ENCODE data around the gene TGM3.
A peak's percentile ranks its signal among the peaks of the same experiment; 100 is the strongest.

TGM3 gene

DNA sequence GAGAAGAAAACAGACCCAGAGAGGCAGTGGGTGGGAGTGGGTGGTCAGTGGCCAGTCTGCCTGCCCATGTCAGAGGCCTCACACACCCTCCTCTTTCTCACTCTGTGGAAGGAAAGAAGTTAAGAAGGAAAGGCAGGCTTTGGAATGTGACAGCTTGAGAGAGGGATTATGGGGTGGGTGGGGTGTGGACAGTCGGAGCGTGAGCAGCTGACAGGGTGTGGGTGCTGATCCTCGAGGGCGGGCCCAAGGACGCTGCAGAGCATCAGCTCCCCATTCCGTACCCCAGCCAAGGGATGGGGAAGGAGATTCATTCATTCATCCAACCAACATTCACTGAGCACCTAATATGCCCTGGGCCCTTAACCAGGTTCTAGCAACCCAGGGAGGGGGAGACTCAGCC lies 89.7 kb downstream of the TGM3 start:
- DNase-seq = no peak

DNA sequence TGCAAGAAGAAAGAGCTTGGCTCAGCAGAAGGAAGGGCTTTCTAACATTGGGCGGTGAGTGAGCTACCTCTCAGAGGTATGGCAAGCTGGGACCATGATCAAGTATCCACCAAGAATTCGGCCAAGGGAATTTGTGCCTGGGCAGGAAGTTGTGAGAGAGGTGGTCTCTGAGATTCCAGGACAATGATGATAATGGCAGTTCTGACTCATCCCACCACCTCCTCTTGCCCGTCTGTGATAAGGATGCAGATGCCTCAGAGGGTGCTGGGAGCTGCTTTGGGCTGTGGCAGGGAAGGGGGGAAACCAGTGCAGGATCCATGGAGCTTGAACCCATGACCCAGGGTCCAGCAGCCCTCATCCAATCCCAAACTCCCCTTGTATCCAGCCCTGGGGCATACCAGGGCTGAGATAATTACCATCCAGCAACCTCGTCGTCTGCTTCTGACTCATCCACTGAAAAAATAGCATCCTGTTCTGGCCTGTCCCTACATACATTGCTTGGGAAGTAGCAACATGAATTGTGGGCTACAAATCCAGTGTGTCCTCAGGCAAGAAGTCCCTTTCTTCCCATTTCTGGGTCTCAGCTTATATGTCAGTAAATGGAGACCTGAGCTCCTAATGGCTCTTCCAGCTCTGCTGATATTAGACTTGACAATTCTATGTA lies 90.8 kb downstream of the TGM3 start:
- peak; percentile 33 for DNase-seq

GRCh38 chr20:2387180-2387577 lies 91.4 kb downstream of the TGM3 start:
- DNase-seq = peak; percentile 72

- no peak for DNase-seq
Measured at GRCh38 chr20:2387580-2387979, 91.8 kb downstream of the TGM3 start.
